Measurements from ENCODE around the gene ZFPM1.

The ZFPM1 gene

DNA sequence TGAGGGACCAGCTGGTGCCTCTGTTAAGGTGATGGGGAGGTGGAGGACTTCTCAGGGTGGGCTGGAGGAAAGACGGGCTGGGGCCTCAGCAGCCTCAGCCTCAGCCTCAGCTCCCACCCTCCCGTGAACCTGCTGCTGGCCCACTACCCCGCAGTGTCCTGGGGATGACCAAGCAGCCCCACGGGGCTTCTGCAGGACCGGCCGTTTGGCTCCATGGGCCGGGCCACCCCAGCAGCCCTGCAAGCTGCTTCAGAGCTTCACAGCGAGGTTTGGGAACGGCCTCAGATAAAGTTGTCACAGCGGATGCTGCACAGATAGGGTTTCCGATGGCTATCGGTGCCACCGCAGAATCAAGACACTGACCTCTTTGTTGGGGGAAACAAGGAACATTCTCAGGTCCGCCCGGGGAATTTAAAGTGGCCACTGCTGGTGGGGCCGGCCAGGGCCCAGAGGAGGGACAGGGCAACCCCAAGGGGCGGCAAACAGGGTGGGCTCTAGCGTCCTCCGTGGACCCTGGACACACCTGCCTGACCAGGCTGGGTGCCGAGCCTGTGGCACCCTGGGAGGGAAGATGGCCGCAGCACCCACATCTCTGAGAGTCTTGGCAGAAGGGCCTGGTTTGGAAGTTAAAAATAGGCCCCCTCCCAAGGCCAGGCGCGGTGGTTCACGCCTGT lies 69.3 kb downstream of the ZFPM1 start:
- TF ChIP-seq, protein P1, sequence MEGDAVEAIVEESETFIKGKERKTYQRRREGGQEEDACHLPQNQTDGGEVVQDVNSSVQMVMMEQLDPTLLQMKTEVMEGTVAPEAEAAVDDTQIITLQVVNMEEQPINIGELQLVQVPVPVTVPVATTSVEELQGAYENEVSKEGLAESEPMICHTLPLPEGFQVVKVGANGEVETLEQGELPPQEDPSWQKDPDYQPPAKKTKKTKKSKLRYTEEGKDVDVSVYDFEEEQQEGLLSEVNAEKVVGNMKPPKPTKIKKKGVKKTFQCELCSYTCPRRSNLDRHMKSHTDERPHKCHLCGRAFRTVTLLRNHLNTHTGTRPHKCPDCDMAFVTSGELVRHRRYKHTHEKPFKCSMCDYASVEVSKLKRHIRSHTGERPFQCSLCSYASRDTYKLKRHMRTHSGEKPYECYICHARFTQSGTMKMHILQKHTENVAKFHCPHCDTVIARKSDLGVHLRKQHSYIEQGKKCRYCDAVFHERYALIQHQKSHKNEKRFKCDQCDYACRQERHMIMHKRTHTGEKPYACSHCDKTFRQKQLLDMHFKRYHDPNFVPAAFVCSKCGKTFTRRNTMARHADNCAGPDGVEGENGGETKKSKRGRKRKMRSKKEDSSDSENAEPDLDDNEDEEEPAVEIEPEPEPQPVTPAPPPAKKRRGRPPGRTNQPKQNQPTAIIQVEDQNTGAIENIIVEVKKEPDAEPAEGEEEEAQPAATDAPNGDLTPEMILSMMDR (IDR thresholded peaks at IDR 0.05; ENCODE audit: control insufficient read depth, extremely low read depth, insufficient read depth), result no peak

GRCh38 chr16:88523309-88524161 lies 70.5 kb downstream of the ZFPM1 start:
- TF ChIP-seq, protein P1 (IDR thresholded peaks at IDR 0.05; ENCODE audit: control insufficient read depth, extremely low read depth, insufficient read depth), result no peak
- no peak overlapping the region for H3K4me3 ChIP-seq (ENCODE audit: low read depth, low read length)
- no peak for DNase-seq (ENCODE audit: low read depth)

More for the DNA sequence above, 69.3 kb downstream of the ZFPM1 start:
- no peak overlapping the region for H3K4me3 ChIP-seq (ENCODE audit: low read depth, low read length)
- no peak for DNase-seq (ENCODE audit: low read depth)

DNA sequence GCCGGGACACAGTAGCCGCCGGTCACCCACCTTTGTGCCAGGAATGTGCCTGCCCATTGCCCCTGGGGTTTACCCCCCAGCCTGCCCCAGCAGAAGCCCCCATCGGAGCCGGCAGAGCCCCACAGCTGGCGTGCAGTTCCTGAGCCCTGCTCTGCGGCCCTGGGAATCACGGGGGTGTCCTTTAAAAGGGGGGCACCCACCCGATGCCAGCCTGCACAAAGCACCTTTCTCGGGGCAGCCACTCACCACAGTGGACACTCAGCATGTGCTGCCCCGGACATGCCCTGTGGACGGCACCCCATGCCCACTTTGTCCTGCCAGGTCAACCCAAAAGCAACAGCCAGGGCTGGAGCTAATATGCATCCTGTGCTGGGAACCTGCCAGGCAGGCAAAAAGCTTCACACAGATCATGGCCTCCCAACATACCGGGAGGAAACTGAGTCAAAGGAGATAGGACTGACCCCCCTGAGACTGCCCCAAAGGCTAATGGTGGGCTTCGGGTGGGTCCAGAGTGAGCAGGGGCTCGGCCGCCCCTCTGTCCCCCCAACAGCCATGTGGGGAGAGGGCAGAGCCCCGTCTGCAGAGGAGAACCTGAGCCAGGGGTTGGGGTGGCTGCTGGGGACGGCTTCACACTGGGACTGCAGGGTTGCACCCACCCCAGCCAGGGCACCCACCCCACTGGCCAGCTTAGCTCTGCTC lies 71.3 kb downstream of the ZFPM1 start:
- H3K4me3 ChIP-seq (ENCODE audit: low read depth, low read length), result no peak overlapping the region
- DNase-seq (ENCODE audit: low read depth), result no peak
- TF ChIP-seq, protein P1 (IDR thresholded peaks at IDR 0.05; ENCODE audit: control insufficient read depth, extremely low read depth, insufficient read depth), result no peak

DNA sequence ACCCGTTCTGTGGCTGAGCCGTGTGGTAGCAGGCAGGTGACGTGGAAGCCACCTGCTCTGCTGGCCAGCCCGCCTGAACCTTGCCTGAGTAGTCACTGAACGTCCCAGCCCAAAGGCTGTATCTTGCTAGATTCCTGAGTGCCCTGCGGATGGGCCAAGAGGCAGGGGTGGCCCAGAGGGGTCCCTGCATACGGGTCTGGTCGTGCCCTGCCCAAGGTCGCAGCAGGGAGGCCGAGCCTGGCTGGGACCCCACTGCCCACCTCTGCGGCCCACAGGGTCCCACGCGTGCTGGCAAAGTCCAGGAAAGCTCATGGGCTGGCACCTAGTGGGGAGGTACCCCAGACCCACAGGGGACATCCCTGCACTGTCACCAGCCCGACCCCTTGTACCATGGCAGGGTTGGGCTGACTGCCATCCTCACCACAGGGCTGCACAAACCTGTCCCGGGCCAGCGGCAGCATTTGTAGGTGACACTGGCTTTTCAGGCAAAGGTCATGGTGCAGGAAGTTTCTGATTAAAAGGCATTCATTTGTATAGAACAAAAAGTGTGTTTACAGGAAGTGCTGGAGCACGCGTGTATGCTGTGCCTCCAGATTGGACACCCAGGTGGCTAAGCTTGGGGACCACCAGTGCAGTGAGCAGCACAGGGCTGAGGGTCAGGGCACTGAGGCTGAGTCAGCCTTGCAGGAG lies 72.0 kb downstream of the ZFPM1 start:
- no peak overlapping the region for H3K4me3 ChIP-seq (ENCODE audit: low read depth, low read length)
- TF ChIP-seq, protein P1 (IDR thresholded peaks at IDR 0.05; ENCODE audit: control insufficient read depth, extremely low read depth, insufficient read depth), result no peak
- no peak for DNase-seq (ENCODE audit: low read depth)

GRCh38 chr16:88525663-88525990 lies 72.5 kb downstream of the ZFPM1 start:
- TF ChIP-seq, protein P1 (IDR thresholded peaks at IDR 0.05; ENCODE audit: control insufficient read depth, extremely low read depth, insufficient read depth), result no peak
- no peak for DNase-seq (ENCODE audit: low read depth)
- no peak overlapping the region for H3K4me3 ChIP-seq (ENCODE audit: low read depth, low read length)

- DNase-seq (ENCODE audit: low read depth), result no peak
- no peak overlapping the region for H3K4me3 ChIP-seq (ENCODE audit: low read depth, low read length)
- TF ChIP-seq, protein P1 (IDR thresholded peaks at IDR 0.05; ENCODE audit: control insufficient read depth, extremely low read depth, insufficient read depth), result no peak
Observed at GRCh38 chr16:88526008-88526905, 73.2 kb downstream of the ZFPM1 start.

Data from LNCaP clone FGC (cell line).